Endothelial cell of umbilical vein (primary cell): ENCODE measurements around the gene ADM5. TPM values are rescaled to one million over a fixed set of nuclear protein-coding genes. Genes with fewer than 3 reads are reported as not detected.
"Not testable (repeated sequence)": the region's sequence is repeated elsewhere in the genome, so short reads cannot be mapped to it uniquely, and the experiment has no call there.

Experiments
- BruUV-seq: library from RNA; stranded (reverse); fragments of 400-500 nt; replicated peaks from 2 replicates; lab custom pipeline; 2021; lab: Mats Ljungman, UMichigan
- CTCF ChIA-PET: fragments of 300-600, 350-600 bp; sonication (Branson Sonifier 250); formaldehyde crosslinking; loops from one replicate; lab custom pipeline; 2021; ENCODE audit warnings: antibody characterized with exemption, inconsistent platforms; lab: Charles Lee
- POLR2A ChIA-PET: fragments of 300-600, 350-600 bp; sonication (Branson Sonifier 250); formaldehyde crosslinking; loops from one replicate; lab custom pipeline; 2021; ENCODE audit warnings: antibody characterized with exemption, inconsistent platforms; lab: Charles Lee
- DNase-seq: peaks from one replicate; pipeline ENCODE4 v3.0.0-alpha.2; 2011; ENCODE audit warnings: low read depth, low spot score
- FAIRE-seq: peaks from 2 replicates; lab custom pipeline; 2011; peaks lifted over from hg19 to GRCh38; lab: Jason Lieb, UNC
- H2AFZ ChIP-seq: 2 replicates; pipeline ENCODE4 v1.6.0; 2012; ENCODE audit warnings: low read depth, low read length, control low read depth, inconsistent platforms
- H3K27ac ChIP-seq: 2 replicates; pipeline ENCODE4 v1.5.1; 2011; ENCODE audit warnings: low read depth, mild to moderate bottlenecking, control low read depth, low read length, moderate library complexity; ENCODE audit not compliant: insufficient read depth
- H3K27me3 ChIP-seq, 2 experiments: 2 replicates each; pipeline versions ENCODE4 v1.6.0 to v1.6.1; 2011; ENCODE audit warnings: low read length in 2 of 2, mixed read lengths in 1 of 2; ENCODE audit not compliant: control insufficient read depth in 2 of 2, insufficient read depth in 2 of 2
- H3K36me3 ChIP-seq, 2 experiments: 2 replicates in 1 of 2; 3 replicates in 1 of 2; pipeline ENCODE4 v1.5.1; 2011; ENCODE audit warnings: low read length in 2 of 2, mild to moderate bottlenecking in 1 of 2, moderate library complexity in 1 of 2; ENCODE audit not compliant: control insufficient read depth in 2 of 2, insufficient read depth in 2 of 2; ENCODE audit errors: extremely low read depth in 1 of 2
- H3K4me1 ChIP-seq: 3 replicates; pipeline ENCODE4 v1.5.1; 2011; ENCODE audit warnings: mild to moderate bottlenecking, low read length; ENCODE audit not compliant: control insufficient read depth, insufficient read depth; ENCODE audit errors: extremely low read depth
- H3K4me2 ChIP-seq: 2 replicates; pipeline ENCODE4 v1.6.1; 2011; ENCODE audit warnings: low read length, control low read depth, mixed read lengths; ENCODE audit not compliant: insufficient read depth
- H3K4me3 ChIP-seq, 3 experiments: fragments of 200-600 bp in 1 of 3; sonication (generic), shearing (Covaris generic) in 1 of 3; replicated peaks in 1 of 3; 2 replicates each; pipeline ENCODE4 v1.5.1; 2011 to 2016; ENCODE audit warnings: control low read depth in 3 of 3, low read length in 3 of 3, mild to moderate bottlenecking in 2 of 3, inconsistent platforms in 1 of 3, low read depth in 1 of 3, moderate library complexity in 1 of 3; ENCODE audit not compliant: insufficient read depth in 1 of 3
- H3K79me2 ChIP-seq: 2 replicates; pipeline ENCODE4 v1.6.0; 2012; ENCODE audit warnings: low read length, inconsistent platforms; ENCODE audit not compliant: control insufficient read depth, insufficient read depth
- H3K9ac ChIP-seq: replicated peaks from 2 replicates; pipeline ENCODE3; 2011; ENCODE audit warnings: low read length, control low read depth; ENCODE audit not compliant: insufficient read depth; ENCODE audit errors: extremely low read depth
- H3K9me1 ChIP-seq: replicated peaks from 3 replicates; pipeline ENCODE4 v1.6.0; 2011; ENCODE audit warnings: mild to moderate bottlenecking, low read length; ENCODE audit not compliant: control insufficient read depth, insufficient read depth; ENCODE audit errors: extremely low read depth
- H3K9me3 ChIP-seq: replicated peaks from 2 replicates; pipeline ENCODE4 v1.5.1; 2012; ENCODE audit warnings: low read length, inconsistent platforms; ENCODE audit not compliant: control insufficient read depth, insufficient read depth
- H4K20me1 ChIP-seq: replicated peaks from 2 replicates; pipeline ENCODE3; 2011; ENCODE audit warnings: mild to moderate bottlenecking, low read length; ENCODE audit not compliant: control insufficient read depth, insufficient read depth; ENCODE audit errors: extremely low read depth
- EZH2 ChIP-seq: IDR thresholded peaks from 2 replicates; pipeline ENCODE4 v1.6.1; 2012; ENCODE audit warnings: borderline replicate concordance, low read depth, mild to moderate bottlenecking, moderate library complexity, low read length, inconsistent platforms; ENCODE audit not compliant: severe bottlenecking
- FOS ChIP-seq: IDR thresholded peaks from 2 replicates; pipeline ENCODE4 v1.6.1; 2011; ENCODE audit warnings: mild to moderate bottlenecking, low read length, moderate library complexity, borderline replicate concordance; ENCODE audit not compliant: insufficient read depth
- GATA2 ChIP-seq: IDR thresholded peaks from 2 replicates; pipeline ENCODE4 v1.7.0; 2011; ENCODE audit warnings: low read depth, mild to moderate bottlenecking, moderate library complexity, mixed read lengths, low read length; ENCODE audit not compliant: insufficient read length, insufficient read depth
- JUN ChIP-seq: IDR thresholded peaks from 2 replicates; pipeline ENCODE4 v1.6.1; 2011; ENCODE audit warnings: borderline replicate concordance, low read depth; ENCODE audit not compliant: insufficient read length, insufficient read depth
- MYC ChIP-seq: IDR thresholded peaks from one replicate; pipeline ENCODE4 v1.6.1; 2011; ENCODE audit warnings: mild to moderate bottlenecking, low read depth, low read length
- POLR2A ChIP-seq: IDR thresholded peaks from 2 replicates; pipeline ENCODE4 v1.6.1; 2012; ENCODE audit warnings: low read depth, mild to moderate bottlenecking, control low read depth, low read length
- POLR2AphosphoS5 ChIP-seq: IDR thresholded peaks from 2 replicates; pipeline ENCODE4 v1.6.1; 2012; ENCODE audit warnings: low read depth, mild to moderate bottlenecking, control low read depth, low read length, moderate library complexity; ENCODE audit not compliant: insufficient read depth
- dilution Hi-C: fragments of 300-500 bp; cut with MboI; formaldehyde crosslinking; loops from one replicate; pipeline ENCODE4 v1.15.0; 2019; ENCODE audit warnings: low sequenced_read_pairs; ENCODE audit not compliant: extremely low pct_ligation_motif_present
- intact Hi-C: fragments of 100-400 bp; cut with micrococcal nuclease; formaldehyde crosslinking; loops from one replicate; pipeline ENCODE4 v1.10.0; 2022
- polyA plus RNA-seq, 4 experiments: library from polyadenylated mRNA; depleted of rRNA in 3 of 4; stranded (reverse) in 3 of 4; unstranded in 1 of 4; fragments of >200 nt; gene quantifications; 2 replicates each; pipeline versions ENCODE4 v1.2.1 to v1.2.3, GENCODE V29; 2011 to 2012; ENCODE audit warnings: missing spikeins in 1 of 4
- total RNA-seq: library from RNA; stranded (reverse); gene quantifications from 2 replicates; pipeline ENCODE4 v1.2.3, GENCODE V29; 2021
- TF ChIP-seq, protein P1 (sequence below): IDR thresholded peaks from 2 replicates; pipeline ENCODE4 v1.6.1; 2011; ENCODE audit not compliant: insufficient read depth, insufficient read length
- TF ChIP-seq, protein P2 (sequence below), 2 donors: IDR thresholded peaks; 1 replicate in 1 of 2; 2 replicates in 1 of 2; pipeline ENCODE4 v1.5.1; 2011; ENCODE audit warnings: low read length in 2 of 2, mild to moderate bottlenecking in 2 of 2, moderate library complexity in 2 of 2, control low read depth in 1 of 2, inconsistent platforms in 1 of 2, low read depth in 1 of 2; ENCODE audit not compliant: insufficient read depth in 1 of 2; ENCODE audit errors: extremely low read depth in 1 of 2

Gene ADM5
- total and polyA plus RNA-seq, 2 donors (not counting 3 experiments of a cell fraction or from before 2014, with no cell fraction given), result 3.3 to 4.4 TPM

DNA sequence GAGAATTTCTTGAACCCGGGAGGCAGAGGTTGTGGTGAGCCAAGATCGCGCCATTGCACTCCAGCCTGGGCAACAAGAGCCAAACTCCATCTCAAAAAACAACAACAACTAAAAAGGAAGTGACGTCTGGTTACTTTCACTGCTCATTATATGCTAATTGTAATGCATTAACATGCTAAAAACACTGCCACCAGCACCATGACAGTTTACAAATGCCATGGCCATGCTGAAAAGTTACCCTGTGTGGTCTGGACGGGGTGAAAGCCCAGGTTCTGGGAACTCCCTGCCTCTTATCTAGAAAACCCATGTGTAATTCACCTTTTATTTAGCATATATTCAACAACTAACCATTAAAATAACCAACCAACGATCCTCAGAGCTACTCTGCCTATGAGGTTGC lies 29.6 kb downstream of the ADM5 start:
- BruUV-seq, result no TSS peak
- no peak for FAIRE-seq

GRCh38 chr19:49719420-49719819 lies 30.0 kb downstream of the ADM5 start:
- H4K20me1 ChIP-seq, H3K9ac ChIP-seq, intact Hi-C loops, BruUV-seq, H3K9me1 ChIP-seq, H3K79me2 ChIP-seq, FAIRE-seq, H3K4me1 ChIP-seq, H3K27me3 ChIP-seq, H3K36me3 ChIP-seq, dilution Hi-C loops, H2AFZ ChIP-seq, H3K9me3 ChIP-seq, H3K4me3 ChIP-seq, H3K27ac ChIP-seq, H3K4me2 ChIP-seq, DNase-seq: not testable (repeated sequence)
- CTCF ChIA-PET, result interaction anchor here (1.1 to 2.1 kb wide), 2 partner anchors 16 to 17 kb away, joined by 3 to 8 read pairs; no protein-coding TSS in a partner anchor
- POLR2A ChIA-PET, result interaction anchor here (0.6 kb wide), 1 partner anchor 39 kb away, joined by 3 read pairs; no protein-coding TSS in a partner anchor

More for the DNA sequence above, 29.6 kb downstream of the ADM5 start:
- Histone ChIP-seq H3K4me3 (no peak overlapping the region), H3K9ac (no peak overlapping the region), H3K79me2 (no peaks in the 10 kb centered on the region), H2AFZ (no peak overlapping the region), H3K4me2 (no peak overlapping the region), H3K27ac (no peak overlapping the region), H3K27me3 (no peaks in the 10 kb centered on the region), H3K9me1 (no peaks in the 10 kb centered on the region), H4K20me1 (no peaks in the 10 kb centered on the region), H3K9me3 (no peaks in the 10 kb centered on the region), H3K36me3 (no peaks in the 10 kb centered on the region), H3K4me1 (no peaks in the 10 kb centered on the region)
- ChIA-PET CTCF (interaction anchor here (1.1 to 2.1 kb wide), 3 partner anchors 15 to 17 kb away, joined by 3 to 8 read pairs (median 6); no protein-coding TSS in a partner anchor), POLR2A (no interaction called here)
- DNase-seq, result no peak
- intact Hi-C loops (no loop called here), dilution Hi-C loops (no loop called here)
- TF ChIP-seq POLR2A (no peak), GATA2 (no peak), JUN (no peak), FOS (no peak), MYC (no peak), EZH2 (no peak), POLR2AphosphoS5 (no peak)
- TF ChIP-seq, protein P1, sequence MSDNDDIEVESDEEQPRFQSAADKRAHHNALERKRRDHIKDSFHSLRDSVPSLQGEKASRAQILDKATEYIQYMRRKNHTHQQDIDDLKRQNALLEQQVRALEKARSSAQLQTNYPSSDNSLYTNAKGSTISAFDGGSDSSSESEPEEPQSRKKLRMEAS, result no peak
- TF ChIP-seq, protein P2, sequence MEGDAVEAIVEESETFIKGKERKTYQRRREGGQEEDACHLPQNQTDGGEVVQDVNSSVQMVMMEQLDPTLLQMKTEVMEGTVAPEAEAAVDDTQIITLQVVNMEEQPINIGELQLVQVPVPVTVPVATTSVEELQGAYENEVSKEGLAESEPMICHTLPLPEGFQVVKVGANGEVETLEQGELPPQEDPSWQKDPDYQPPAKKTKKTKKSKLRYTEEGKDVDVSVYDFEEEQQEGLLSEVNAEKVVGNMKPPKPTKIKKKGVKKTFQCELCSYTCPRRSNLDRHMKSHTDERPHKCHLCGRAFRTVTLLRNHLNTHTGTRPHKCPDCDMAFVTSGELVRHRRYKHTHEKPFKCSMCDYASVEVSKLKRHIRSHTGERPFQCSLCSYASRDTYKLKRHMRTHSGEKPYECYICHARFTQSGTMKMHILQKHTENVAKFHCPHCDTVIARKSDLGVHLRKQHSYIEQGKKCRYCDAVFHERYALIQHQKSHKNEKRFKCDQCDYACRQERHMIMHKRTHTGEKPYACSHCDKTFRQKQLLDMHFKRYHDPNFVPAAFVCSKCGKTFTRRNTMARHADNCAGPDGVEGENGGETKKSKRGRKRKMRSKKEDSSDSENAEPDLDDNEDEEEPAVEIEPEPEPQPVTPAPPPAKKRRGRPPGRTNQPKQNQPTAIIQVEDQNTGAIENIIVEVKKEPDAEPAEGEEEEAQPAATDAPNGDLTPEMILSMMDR (IDR thresholded peaks at IDR 0.05; ENCODE audit: extremely low read depth in 1 of 2, insufficient read depth in 1 of 2, low read depth in 1 of 2, low read length in 2 of 2), result no peak
